ENCODE measurements around the gene CUTA. TPM values are rescaled to one million over a fixed set of nuclear protein-coding genes. Genes with fewer than 3 reads are reported as not detected.

The CUTA gene
- total and polyA plus RNA-seq, 2 of the 13 experiments (the other 11 are each of a cell fraction or from before 2014, with no cell fraction given) = 170 to 180 TPM

DNA sequence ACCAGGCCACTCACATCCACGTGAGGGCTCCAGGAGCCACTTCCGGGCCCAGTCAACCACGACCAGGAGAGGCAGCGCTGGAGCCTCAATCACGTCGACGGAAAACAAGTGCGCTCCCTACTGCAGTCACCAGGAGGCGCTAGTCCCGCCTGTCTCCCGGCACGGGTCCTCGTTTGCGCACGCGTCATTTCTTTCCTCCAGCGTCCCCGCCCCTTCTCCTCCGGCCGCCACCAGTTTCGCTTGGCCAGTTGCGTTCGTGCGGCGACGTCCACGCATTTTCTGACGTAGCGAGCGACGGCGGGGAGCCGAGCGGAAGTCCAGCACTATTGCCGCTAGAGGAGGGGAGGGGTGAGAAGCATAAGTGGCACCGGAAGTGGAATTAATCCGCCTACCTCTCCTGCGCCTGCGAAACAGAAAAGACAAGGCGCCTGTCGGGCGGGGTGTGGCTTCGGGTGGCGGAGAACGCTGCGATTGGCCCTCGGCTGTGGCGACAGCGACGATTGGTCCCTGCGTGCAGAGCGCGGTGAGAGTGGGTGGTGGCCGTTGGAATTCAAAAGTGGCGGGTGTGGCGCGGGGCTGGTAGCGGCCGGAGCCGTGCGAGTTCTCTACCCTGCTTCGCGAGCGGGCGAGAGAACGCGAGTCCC is 26.5 kb downstream of the CUTA start, which contains the start of gene KIFC1 (continued):
- TF ChIP-seq ZNF562 (CRISPR knock-in tag; IDR thresholded peaks at IDR 0.05; ENCODE audit: borderline replicate concordance) (0 out of 2 replicates have a peak, but pooled peaks have one; percentile 55), ZNF772 (CRISPR knock-in tag; IDR thresholded peaks at IDR 0.05) (peak; percentile 98), NFE2 (CRISPR knock-in tag; IDR thresholded peaks at IDR 0.05) (no peak), ZNF891 (CRISPR knock-in tag; IDR thresholded peaks at IDR 0.05) (peak; percentile 81), ZNF180 (CRISPR knock-in tag; IDR thresholded peaks at IDR 0.05; ENCODE audit: borderline replicate concordance, low read depth) (no peak), DBP (CRISPR knock-in tag; IDR thresholded peaks at IDR 0.05; ENCODE audit: not compliant biosample characterization) (no peak), SATB2 (CRISPR knock-in tag; IDR thresholded peaks at IDR 0.05) (peak; percentile 72; the same call in 1 of the 2 replicates), SP4 (CRISPR knock-in tag; IDR thresholded peaks at IDR 0.05) (peak; percentile 98), ZBTB20 (CRISPR knock-in tag; IDR thresholded peaks at IDR 0.05; ENCODE audit: borderline replicate concordance, low read depth) (peak; percentile 83), DNMT1 (CRISPR knock-in tag; IDR thresholded peaks at IDR 0.05) (peak; percentile 68), GZF1 (CRISPR knock-in tag; IDR thresholded peaks at IDR 0.05) (peak; percentile 56; the same call in 1 of the 2 replicates), EED (CRISPR knock-in tag; IDR thresholded peaks at IDR 0.05) (peak; percentile 63; the same call in 1 of the 2 replicates), ARNT2 (CRISPR knock-in tag; IDR thresholded peaks at IDR 0.05; ENCODE audit: low read depth) (peak; percentile 97), TMF1 (CRISPR knock-in tag; IDR thresholded peaks at IDR 0.05; ENCODE audit: low read depth) (peak; percentile 95)
- TF ChIP-seq, protein P1, sequence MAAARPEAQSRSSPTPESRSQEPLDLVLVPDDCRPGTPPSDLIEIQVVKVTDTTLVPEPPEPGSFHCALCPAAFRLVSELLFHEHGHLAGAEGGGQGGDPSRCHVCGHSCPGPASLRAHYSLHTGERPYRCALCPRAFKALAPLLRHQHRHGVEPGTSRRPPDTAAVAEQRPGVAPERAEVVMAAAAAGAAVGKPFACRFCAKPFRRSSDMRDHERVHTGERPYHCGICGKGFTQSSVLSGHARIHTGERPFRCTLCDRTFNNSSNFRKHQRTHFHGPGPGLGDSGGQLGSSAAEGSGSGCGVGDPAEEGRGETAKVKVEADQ (CRISPR knock-in tag; IDR thresholded peaks at IDR 0.05; ENCODE audit: borderline replicate concordance) = peak; percentile 90
- TF ChIP-seq, protein P2, sequence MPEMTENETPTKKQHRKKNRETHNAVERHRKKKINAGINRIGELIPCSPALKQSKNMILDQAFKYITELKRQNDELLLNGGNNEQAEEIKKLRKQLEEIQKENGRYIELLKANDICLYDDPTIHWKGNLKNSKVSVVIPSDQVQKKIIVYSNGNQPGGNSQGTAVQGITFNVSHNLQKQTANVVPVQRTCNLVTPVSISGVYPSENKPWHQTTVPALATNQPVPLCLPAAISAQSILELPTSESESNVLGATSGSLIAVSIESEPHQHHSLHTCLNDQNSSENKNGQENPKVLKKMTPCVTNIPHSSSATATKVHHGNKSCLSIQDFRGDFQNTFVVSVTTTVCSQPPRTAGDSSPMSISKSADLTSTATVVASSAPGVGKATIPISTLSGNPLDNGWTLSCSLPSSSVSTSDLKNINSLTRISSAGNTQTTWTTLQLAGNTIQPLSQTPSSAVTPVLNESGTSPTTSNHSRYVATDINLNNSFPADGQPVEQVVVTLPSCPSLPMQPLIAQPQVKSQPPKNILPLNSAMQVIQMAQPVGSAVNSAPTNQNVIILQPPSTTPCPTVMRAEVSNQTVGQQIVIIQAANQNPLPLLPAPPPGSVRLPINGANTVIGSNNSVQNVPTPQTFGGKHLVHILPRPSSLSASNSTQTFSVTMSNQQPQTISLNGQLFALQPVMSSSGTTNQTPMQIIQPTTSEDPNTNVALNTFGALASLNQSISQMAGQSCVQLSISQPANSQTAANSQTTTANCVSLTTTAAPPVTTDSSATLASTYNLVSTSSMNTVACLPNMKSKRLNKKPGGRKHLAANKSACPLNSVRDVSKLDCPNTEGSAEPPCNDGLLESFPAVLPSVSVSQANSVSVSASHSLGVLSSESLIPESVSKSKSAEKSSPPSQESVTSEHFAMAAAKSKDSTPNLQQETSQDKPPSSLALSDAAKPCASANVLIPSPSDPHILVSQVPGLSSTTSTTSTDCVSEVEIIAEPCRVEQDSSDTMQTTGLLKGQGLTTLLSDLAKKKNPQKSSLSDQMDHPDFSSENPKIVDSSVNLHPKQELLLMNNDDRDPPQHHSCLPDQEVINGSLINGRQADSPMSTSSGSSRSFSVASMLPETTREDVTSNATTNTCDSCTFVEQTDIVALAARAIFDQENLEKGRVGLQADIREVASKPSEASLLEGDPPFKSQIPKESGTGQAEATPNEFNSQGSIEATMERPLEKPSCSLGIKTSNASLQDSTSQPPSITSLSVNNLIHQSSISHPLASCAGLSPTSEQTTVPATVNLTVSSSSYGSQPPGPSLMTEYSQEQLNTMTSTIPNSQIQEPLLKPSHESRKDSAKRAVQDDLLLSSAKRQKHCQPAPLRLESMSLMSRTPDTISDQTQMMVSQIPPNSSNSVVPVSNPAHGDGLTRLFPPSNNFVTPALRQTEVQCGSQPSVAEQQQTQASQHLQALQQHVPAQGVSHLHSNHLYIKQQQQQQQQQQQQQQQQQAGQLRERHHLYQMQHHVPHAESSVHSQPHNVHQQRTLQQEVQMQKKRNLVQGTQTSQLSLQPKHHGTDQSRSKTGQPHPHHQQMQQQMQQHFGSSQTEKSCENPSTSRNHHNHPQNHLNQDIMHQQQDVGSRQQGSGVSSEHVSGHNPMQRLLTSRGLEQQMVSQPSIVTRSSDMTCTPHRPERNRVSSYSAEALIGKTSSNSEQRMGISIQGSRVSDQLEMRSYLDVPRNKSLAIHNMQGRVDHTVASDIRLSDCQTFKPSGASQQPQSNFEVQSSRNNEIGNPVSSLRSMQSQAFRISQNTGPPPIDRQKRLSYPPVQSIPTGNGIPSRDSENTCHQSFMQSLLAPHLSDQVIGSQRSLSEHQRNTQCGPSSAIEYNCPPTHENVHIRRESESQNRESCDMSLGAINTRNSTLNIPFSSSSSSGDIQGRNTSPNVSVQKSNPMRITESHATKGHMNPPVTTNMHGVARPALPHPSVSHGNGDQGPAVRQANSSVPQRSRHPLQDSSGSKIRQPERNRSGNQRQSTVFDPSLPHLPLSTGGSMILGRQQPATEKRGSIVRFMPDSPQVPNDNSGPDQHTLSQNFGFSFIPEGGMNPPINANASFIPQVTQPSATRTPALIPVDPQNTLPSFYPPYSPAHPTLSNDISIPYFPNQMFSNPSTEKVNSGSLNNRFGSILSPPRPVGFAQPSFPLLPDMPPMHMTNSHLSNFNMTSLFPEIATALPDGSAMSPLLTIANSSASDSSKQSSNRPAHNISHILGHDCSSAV (CRISPR knock-in tag; IDR thresholded peaks at IDR 0.05; ENCODE audit: borderline replicate concordance) = no peak

All from HepG2 (cell line).